GM13977 (cell line): ENCODE measurements around the gene PSME3IP1.

Experiments used
- DNase-seq: peaks from one replicate; pipeline ENCODE4 v3.0.0; 2012; ENCODE audit warnings: low spot score
- CTCF ChIP-seq: IDR thresholded peaks from 2 replicates; pipeline ENCODE4 v1.5.1; 2012; ENCODE audit warnings: mild to moderate bottlenecking, control low read depth; ENCODE audit not compliant: insufficient read depth; ENCODE audit errors: extremely low read depth, missing control alignments
- in situ Hi-C: fragments of 300-500 bp; cut with MboI; formaldehyde crosslinking; loops from one replicate; pipeline ENCODE4 v1.12.0; 2022; ENCODE audit warnings: low sequenced_read_pairs, low pct_unique_long_range_greater_than_20kb, mixed read lengths, inconsistent platforms; ENCODE audit not compliant: unreplicated experiment

PSME3IP1 gene

GRCh38 chr16:57229079-57229478, 43.2 kb upstream of the PSME3IP1 start:
- DNase-seq: no peak
- TF ChIP-seq CTCF: no peak
- in situ Hi-C loops: no loop called here

- TF ChIP-seq CTCF: no peak
- in situ Hi-C loops: no loop called here
- no peak for DNase-seq
Observed at GRCh38 chr16:57226701-57227621, 41.1 kb upstream of the PSME3IP1 start.

- no peak for DNase-seq
- TF ChIP-seq CTCF: no peak
- in situ Hi-C loops: no loop called here
Observed at GRCh38 chr16:57225978-57226377, 40.1 kb upstream of the PSME3IP1 start.

GRCh38 chr16:57224651-57225335, 39.0 kb upstream of the PSME3IP1 start:
- in situ Hi-C loops: no loop called here

GRCh38 chr16:57223057-57223456, 37.2 kb upstream of the PSME3IP1 start:
- TF ChIP-seq CTCF: no peak
- in situ Hi-C loops: no loop called here
- no peak for DNase-seq

More at GRCh38 chr16:57224651-57225335, 39.0 kb upstream of the PSME3IP1 start:
- no peak for TF ChIP-seq CTCF
- no peak for DNase-seq

GRCh38 chr16:57216968-57217367, 31.1 kb upstream of the PSME3IP1 start:
- TF ChIP-seq CTCF: no peak
- in situ Hi-C loops: no loop called here
- DNase-seq: no peak
